SK-N-SH treated with all-trans-retinoic acid at 6 μM for 48 hours (cell line): ENCODE data around the gene ARID3A.

ENCODE experiments used
- BACH2 ChIP-seq: fragments of 250-450 bp; sonication (Bioruptor Pico); IDR thresholded peaks from 2 replicates; pipeline ENCODE4 v1.9.0; 2021; ENCODE audit warnings: mild to moderate bottlenecking, borderline replicate concordance
- CSDC2 ChIP-seq: fragments of 250-450 bp; sonication (Bioruptor Pico); IDR thresholded peaks from 2 replicates; pipeline ENCODE4 v1.5.0; 2020; ENCODE audit warnings: mild to moderate bottlenecking, moderate library complexity
- GLIS3 ChIP-seq: fragments of 250-450 bp; sonication (Bioruptor Pico); IDR thresholded peaks from 2 replicates; pipeline ENCODE4 v1.5.0; 2020; ENCODE audit warnings: mild to moderate bottlenecking, moderate library complexity
- ISL1 ChIP-seq: fragments of 250-450 bp; sonication (Bioruptor Pico); IDR thresholded peaks from 2 replicates; pipeline ENCODE4 v2.1.2; 2022; ENCODE audit warnings: mild to moderate bottlenecking, moderate library complexity
- OSR1 ChIP-seq: fragments of 250-450 bp; sonication (Bioruptor Pico); IDR thresholded peaks from 2 replicates; pipeline ENCODE4 v1.8.0; 2022; ENCODE audit warnings: moderate library complexity, mild to moderate bottlenecking, inconsistent platforms
- PATZ1 ChIP-seq: fragments of 250-450 bp; sonication (Bioruptor Pico); IDR thresholded peaks from 2 replicates; pipeline ENCODE4 v1.8.0; 2020; ENCODE audit warnings: mild to moderate bottlenecking, moderate library complexity, borderline replicate concordance
- TCF4 ChIP-seq: fragments of 250-450 bp; sonication (Bioruptor Pico); IDR thresholded peaks from 2 replicates; pipeline ENCODE4 v1.8.0; 2021; ENCODE audit warnings: mild to moderate bottlenecking, moderate library complexity, borderline replicate concordance
- ZFP3 ChIP-seq: fragments of 250-450 bp; sonication (Bioruptor Pico); IDR thresholded peaks from 2 replicates; pipeline ENCODE4 v1.5.0; 2020; ENCODE audit warnings: mild to moderate bottlenecking, moderate library complexity
- ZFP30 ChIP-seq: fragments of 450-650 bp; formaldehyde crosslinking; IDR thresholded peaks from 2 replicates; pipeline ENCODE4 v1.5.0; 2022; ENCODE audit warnings: mild to moderate bottlenecking, moderate library complexity
- TF ChIP-seq, protein P1 (sequence below): fragments of 250-450 bp; sonication (Bioruptor Pico); IDR thresholded peaks from 2 replicates; pipeline ENCODE4 v1.8.0; 2021; ENCODE audit warnings: low read depth, mild to moderate bottlenecking, moderate library complexity, borderline replicate concordance
- TF ChIP-seq, protein P2 (sequence below): fragments of 250-450 bp; sonication (Bioruptor Pico); IDR thresholded peaks from 2 replicates; pipeline ENCODE4 v1.5.1; 2020; ENCODE audit warnings: low read depth, mild to moderate bottlenecking, moderate library complexity

GRCh38 chr19:994516-994915, 68.7 kb downstream of the ARID3A start:
- TF ChIP-seq CSDC2 (CRISPR knock-in tag) (no peak), ISL1 (CRISPR knock-in tag) (no peak), ZFP30 (no peak), TCF4 (CRISPR knock-in tag) (no peak), OSR1 (CRISPR knock-in tag) (no peak), ZFP3 (CRISPR knock-in tag) (no peak), PATZ1 (CRISPR knock-in tag) (no peak), BACH2 (CRISPR knock-in tag) (no peak), GLIS3 (no peak)
- TF ChIP-seq, protein P1, sequence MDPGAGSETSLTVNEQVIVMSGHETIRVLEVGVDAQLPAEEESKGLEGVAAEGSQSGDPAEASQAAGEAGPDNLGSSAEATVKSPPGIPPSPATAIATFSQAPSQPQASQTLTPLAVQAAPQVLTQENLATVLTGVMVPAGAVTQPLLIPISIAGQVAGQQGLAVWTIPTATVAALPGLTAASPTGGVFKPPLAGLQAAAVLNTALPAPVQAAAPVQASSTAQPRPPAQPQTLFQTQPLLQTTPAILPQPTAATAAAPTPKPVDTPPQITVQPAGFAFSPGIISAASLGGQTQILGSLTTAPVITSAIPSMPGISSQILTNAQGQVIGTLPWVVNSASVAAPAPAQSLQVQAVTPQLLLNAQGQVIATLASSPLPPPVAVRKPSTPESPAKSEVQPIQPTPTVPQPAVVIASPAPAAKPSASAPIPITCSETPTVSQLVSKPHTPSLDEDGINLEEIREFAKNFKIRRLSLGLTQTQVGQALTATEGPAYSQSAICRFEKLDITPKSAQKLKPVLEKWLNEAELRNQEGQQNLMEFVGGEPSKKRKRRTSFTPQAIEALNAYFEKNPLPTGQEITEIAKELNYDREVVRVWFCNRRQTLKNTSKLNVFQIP, result no peak
- TF ChIP-seq, protein P2, sequence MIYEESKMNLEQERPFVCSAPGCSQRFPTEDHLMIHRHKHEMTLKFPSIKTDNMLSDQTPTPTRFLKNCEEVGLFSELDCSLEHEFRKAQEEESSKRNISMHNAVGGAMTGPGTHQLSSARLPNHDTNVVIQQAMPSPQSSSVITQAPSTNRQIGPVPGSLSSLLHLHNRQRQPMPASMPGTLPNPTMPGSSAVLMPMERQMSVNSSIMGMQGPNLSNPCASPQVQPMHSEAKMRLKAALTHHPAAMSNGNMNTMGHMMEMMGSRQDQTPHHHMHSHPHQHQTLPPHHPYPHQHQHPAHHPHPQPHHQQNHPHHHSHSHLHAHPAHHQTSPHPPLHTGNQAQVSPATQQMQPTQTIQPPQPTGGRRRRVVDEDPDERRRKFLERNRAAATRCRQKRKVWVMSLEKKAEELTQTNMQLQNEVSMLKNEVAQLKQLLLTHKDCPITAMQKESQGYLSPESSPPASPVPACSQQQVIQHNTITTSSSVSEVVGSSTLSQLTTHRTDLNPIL (CRISPR knock-in tag), result no peak
